GM12891 (cell line): ENCODE results near the gene GNAQ.

Experiments
- POLR2A ChIP-seq: IDR thresholded peaks from 2 replicates; pipeline ENCODE4 v1.6.1; 2011; ENCODE audit warnings: low read depth, low read length, control low read depth
- POLR2AphosphoS5 ChIP-seq: IDR thresholded peaks from 2 replicates; pipeline ENCODE4 v1.6.1; 2011; ENCODE audit warnings: low read depth, low read length, control low read depth
- POU2F2 ChIP-seq: IDR thresholded peaks from 2 replicates; pipeline ENCODE4 v1.6.1; 2011; ENCODE audit warnings: low read depth, mild to moderate bottlenecking, control low read depth, low read length, moderate library complexity
- TAF1 ChIP-seq: IDR thresholded peaks from 2 replicates; pipeline ENCODE4 v1.6.1; 2011; ENCODE audit warnings: low read depth, low read length, control low read depth

- no peak for TF ChIP-seq POLR2A
- TF ChIP-seq POLR2AphosphoS5: no peak
- no peak for TF ChIP-seq TAF1
- no peak for TF ChIP-seq POU2F2
These were observed 88.6 kb downstream of the GNAQ start for GRCh38 chr9:77943057-77943456.
